Measurements from ENCODE around the gene EP400.
A peak's percentile ranks its signal among the peaks of the same experiment; 100 is the strongest.
"Not testable (repeated sequence)": the region's sequence is repeated elsewhere in the genome, so short reads cannot be mapped to it uniquely, and the experiment has no call there.

Gene EP400

GRCh38 chr12:131928080-131928710 lies 21.5 kb upstream of the EP400 start:
- DNase-seq (ENCODE audit: low read depth) = no peak

- DNase-seq (ENCODE audit: low read depth) = peak; percentile 55
These were observed 20.8 kb upstream of the EP400 start, which contains the start of gene PUS1 for GRCh38 chr12:131928711-131929580. TSS of gene PUS1 (plus strand) at chr12:131929276. CDS start at chr12:131929723, 447 bp downstream.

- DNase-seq (ENCODE audit: low read depth) = no peak
These were observed 19.9 kb upstream of the EP400 start for GRCh38 chr12:131929581-131930456.

GRCh38 chr12:131930510-131930909 lies 19.2 kb upstream of the EP400 start:
- no peak for DNase-seq (ENCODE audit: low read depth)

- no peak for DNase-seq (ENCODE audit: low read depth)
These were observed 16.4 kb upstream of the EP400 start for GRCh38 chr12:131933387-131933786.

- no peak for DNase-seq (ENCODE audit: low read depth)
These were observed 15.2 kb upstream of the EP400 start for GRCh38 chr12:131934535-131934934.

GRCh38 chr12:131938082-131938481 lies 11.7 kb upstream of the EP400 start:
- DNase-seq (ENCODE audit: low read depth) = no peak

- DNase-seq (ENCODE audit: low read depth) = no peak
These were observed 10.7 kb upstream of the EP400 start for GRCh38 chr12:131939007-131939406.

GRCh38 chr12:131940141-131940547 lies 9.6 kb upstream of the EP400 start:
- DNase-seq (ENCODE audit: low read depth) = no peak

GRCh38 chr12:131941116-131941986 lies 8.4 kb upstream of the EP400 start:
- no peak for DNase-seq (ENCODE audit: low read depth)

GRCh38 chr12:131941987-131942341 lies 7.8 kb upstream of the EP400 start:
- no peak for DNase-seq (ENCODE audit: low read depth)

GRCh38 chr12:131942671-131943070 lies 7.1 kb upstream of the EP400 start:
- DNase-seq (ENCODE audit: low read depth) = no peak

GRCh38 chr12:131943389-131943788 lies 6.4 kb upstream of the EP400 start:
- no peak for DNase-seq (ENCODE audit: low read depth)

GRCh38 chr12:131943876-131944275 lies 5.9 kb upstream of the EP400 start:
- DNase-seq (ENCODE audit: low read depth) = no peak

- DNase-seq (ENCODE audit: low read depth) = no peak
These were observed 5.0 kb upstream of the EP400 start for GRCh38 chr12:131944601-131945251.

- DNase-seq (ENCODE audit: low read depth) = no peak
These were observed 3.0 kb upstream of the EP400 start for GRCh38 chr12:131946757-131947156.

- no peak for DNase-seq (ENCODE audit: low read depth)
These were observed 2.2 kb upstream of the EP400 start for GRCh38 chr12:131947482-131948027.

- DNase-seq (ENCODE audit: low read depth) = no peak
These were observed 1.5 kb upstream of the EP400 start for GRCh38 chr12:131948166-131948712.

GRCh38 chr12:131948713-131949430 lies 870 bp upstream of the EP400 start:
- not testable (repeated sequence) for DNase-seq (ENCODE audit: low read depth)
